ENCODE results near the gene PALLD.

GRCh38 chr4:168541266-168541953, 44.6 kb downstream of the PALLD start:
- TF ChIP-seq GATA2 (IDR thresholded peaks at IDR 0.05; ENCODE audit: low read depth, low read length) (no peak), GATA3 (IDR thresholded peaks at IDR 0.05; ENCODE audit: low read depth, low read length) (no peak)
